Measurements from ENCODE around the gene CTSS.
"Not testable (repeated sequence)": the region's sequence is repeated elsewhere in the genome, so short reads cannot be mapped to it uniquely, and the experiment has no call there.

CTSS gene

GRCh38 chr1:150765296-150765976 lies at the start of gene CTSS:
CTSS (minus strand) TSS chr1:150765778; CDS start chr1:150764763, 1,015 bp downstream.
- peak; percentile 28 for DNase-seq

- peak; percentile 48 for DNase-seq
Observed at GRCh38 chr1:150813028-150813707, 47.6 kb upstream of the CTSS start.

GRCh38 chr1:150810958-150811659 lies 45.5 kb upstream of the CTSS start:
- no peak for DNase-seq

- peak; percentile 83 for DNase-seq
Observed at GRCh38 chr1:150809651-150810050, 44.1 kb upstream of the CTSS start.

DNA sequence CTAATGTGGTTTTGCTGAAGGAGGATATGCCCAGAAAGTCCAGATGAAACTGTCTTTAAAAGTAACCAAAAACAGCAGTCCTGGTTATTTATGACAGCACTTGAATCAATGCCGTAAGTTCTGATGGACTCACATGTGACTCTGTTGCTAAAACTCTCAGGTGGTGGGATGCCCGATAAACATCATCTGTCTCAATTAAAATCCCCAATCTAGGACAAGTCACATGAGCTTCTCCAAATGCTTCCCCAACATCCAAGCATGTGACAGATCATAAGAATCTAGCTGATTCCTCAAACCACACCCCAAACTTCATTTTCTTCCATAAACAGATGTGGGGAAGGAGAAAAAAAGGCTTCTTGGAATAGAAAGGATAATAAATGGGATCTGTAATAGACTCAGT lies 43.3 kb upstream of the CTSS start:
- DNase-seq, result peak; percentile 46

DNA sequence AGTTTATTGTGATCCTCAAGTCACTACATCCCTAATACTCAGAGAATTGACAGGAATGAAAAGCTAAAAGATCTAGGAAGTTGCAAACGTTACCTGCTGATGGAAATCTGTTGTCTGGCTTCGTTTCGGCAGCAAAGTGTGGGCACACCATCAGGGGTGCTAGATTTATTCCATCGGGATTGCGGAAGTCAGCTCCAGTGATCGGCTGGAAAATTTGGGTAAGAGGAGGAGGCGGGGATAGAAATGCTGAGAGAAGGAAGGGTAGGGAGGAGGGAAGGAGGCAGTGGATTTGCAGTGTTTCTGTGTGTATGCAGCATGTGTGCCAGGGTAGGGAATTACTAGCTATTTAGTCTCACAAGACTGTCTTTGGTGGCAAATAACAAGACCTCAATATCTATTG lies 42.5 kb upstream of the CTSS start, which contains the start of gene CTSK:
CTSK (minus strand) TSS at position 140 of the 400 bp plus-strand sequence. CDS start 1,455 bp downstream, outside the sequence.
- DNase-seq, result peak; percentile 42

DNA sequence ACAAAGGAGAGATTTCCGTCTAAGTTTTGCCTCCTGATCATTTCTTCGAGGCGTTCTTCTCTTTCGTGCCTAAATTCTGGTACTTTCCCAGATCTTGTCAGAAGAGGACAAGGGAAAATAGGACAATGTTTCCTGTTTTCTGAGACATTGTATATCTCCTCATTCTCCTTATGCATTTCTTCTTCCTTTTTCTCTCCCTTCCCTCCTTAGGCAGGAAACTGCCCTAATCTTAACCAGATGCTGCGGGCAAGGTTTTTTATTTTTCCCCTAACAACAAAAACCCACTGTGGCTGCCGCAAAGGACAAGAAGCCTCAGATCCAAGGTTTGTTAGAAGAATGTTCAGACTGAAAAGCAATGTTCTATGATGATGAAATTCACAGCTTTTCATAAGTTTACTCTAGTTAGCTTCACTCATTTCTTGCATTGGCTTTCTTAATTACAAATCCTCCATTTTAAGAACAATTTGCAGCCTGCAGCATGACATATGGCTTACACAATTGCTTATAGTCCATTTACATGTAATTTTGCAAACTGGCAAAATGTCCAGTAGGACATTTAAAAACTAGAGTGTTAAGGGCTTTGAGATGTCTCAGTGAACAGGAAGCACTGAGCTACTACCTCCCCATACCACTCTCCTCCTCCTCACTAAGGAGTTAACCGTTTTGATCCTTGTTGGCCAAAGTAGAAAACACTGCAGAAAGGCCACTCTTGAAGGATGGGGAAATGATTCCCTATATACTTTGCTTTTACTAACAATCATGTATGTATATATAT lies 41.9 kb upstream of the CTSS start:
- DNase-seq, result peak; percentile 60

DNA sequence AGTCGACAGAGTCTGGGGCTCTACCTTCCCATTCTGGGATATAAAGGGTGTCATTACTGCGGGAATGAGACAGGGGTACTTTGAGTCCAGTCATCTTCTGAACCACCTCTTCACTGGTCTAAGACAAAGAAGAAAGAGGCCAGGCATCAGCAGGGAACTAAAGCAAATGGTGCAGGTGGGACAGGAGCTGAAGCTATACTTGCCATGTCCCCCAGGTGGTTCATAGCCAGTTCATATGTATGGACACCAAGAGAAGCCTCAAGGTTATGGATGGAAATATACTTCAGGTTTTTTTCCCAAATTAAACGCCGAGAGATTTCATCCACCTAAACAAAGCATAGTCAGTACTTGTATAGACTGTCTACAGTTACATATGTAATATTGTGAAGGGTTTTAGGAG lies 40.3 kb upstream of the CTSS start:
- DNase-seq, result no peak

- DNase-seq, result no peak
Observed at GRCh38 chr1:150804671-150805070, 39.1 kb upstream of the CTSS start.

GRCh38 chr1:150799089-150799488 lies 33.5 kb upstream of the CTSS start:
- DNase-seq, result peak; percentile 12

- peak; percentile 70 for DNase-seq
Observed at GRCh38 chr1:150798525-150798924, 32.9 kb upstream of the CTSS start.

DNA sequence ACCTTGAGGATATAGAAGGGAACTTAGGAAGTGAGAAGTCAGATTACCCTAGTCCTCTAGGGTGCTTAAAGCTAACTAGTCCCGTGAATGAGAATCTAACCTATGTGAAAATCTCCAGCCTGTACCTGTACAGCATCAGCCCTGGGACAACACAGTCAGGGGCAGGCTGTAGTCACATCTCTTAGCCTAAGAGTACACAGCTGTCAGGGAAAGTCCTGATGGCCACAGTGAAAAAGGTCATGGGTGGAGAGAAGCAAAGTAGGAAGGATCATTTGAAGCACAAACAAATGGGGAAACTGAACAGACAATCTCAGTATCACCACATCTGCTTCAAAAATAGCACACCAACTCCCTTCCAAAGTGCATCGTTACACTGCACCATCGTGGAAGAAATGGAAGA lies 30.8 kb upstream of the CTSS start:
- no peak for DNase-seq

DNA sequence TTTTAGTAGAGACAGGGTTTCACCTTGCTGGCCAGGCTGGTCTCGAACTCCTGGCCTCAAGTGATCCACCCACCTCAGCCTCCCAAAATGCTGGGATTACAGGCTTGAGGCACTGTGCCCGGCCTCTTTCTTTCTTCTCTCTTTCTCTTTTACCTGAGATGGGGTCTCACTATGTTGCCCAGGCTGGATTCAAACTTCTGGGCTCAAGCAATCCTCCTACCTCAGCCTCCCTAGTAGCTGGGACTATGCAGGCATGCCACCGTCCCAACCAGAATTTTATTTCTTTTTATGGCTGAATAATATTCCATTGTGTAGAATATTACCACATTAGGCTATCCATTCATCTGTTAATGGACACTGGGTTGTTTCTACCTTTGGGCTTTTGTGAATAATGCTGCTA lies 28.2 kb upstream of the CTSS start:
- DNase-seq, result not testable (repeated sequence)

DNA sequence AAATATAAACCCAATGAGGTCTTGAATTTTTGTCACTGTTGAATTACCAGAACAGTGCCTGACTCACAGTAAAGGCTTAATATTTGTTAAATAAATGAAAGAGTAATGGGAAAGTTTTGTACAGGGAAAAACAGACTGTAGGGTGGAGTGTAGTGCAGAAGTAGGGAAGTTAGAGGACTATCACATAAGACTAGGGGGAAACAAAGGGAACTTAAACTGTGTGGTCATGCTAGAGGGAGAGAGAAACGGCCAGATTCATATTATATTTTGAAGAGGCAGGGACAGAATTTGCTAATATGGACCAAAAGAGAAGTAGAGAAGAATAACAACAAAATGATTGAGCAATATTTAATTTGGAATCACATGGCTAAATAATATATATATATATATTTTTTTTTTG lies 27.6 kb upstream of the CTSS start:
- no peak for DNase-seq

DNA sequence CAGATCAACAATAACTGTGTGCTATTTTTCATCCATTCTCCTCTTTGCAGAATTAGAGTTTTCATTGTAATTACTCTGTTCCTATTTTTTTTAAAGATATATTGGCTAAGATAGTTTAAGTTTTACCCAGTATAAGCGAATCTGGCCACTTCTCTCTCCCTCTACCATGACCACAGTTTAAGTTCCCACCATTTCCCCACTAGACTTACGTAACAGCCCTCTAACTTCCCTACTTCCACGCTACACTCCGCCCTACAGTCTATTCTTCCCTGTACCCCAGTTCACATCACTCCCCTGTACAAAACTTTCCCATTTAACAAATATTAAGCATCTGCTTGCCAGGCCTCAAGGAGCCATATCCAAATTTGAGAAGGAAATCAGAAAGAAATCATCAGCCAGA lies 26.0 kb upstream of the CTSS start:
- no peak for DNase-seq

DNA sequence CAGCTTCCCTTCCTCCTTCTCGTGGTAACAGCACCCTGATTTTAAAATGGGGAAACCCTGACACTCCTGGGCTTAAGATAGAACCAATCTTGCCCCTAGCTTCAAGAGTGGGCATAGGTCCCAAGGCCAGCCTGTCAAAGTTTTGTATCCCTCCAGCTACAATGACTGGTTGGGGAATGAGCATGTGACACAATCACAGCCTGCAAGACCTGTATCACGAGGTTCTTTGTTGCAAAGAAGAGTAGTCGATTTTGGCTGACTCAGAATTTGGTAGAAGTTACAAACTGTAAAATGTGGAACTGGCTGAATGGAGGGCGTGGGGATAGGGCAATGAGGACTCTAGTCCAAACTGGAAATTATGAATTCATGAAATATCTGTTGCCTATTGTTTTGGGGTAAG lies 23.8 kb upstream of the CTSS start:
- DNase-seq, result no peak

- DNase-seq, result no peak
Observed at GRCh38 chr1:150788946-150789345, 23.4 kb upstream of the CTSS start.

- DNase-seq, result no peak
Observed at GRCh38 chr1:150787455-150787854, 21.9 kb upstream of the CTSS start.

- DNase-seq, result no peak
Observed at GRCh38 chr1:150780510-150780909, 14.9 kb upstream of the CTSS start.

GRCh38 chr1:150778409-150778808 lies 12.8 kb upstream of the CTSS start:
- DNase-seq, result no peak

GRCh38 chr1:150777544-150777943 lies 12.0 kb upstream of the CTSS start:
- DNase-seq, result no peak

DNA sequence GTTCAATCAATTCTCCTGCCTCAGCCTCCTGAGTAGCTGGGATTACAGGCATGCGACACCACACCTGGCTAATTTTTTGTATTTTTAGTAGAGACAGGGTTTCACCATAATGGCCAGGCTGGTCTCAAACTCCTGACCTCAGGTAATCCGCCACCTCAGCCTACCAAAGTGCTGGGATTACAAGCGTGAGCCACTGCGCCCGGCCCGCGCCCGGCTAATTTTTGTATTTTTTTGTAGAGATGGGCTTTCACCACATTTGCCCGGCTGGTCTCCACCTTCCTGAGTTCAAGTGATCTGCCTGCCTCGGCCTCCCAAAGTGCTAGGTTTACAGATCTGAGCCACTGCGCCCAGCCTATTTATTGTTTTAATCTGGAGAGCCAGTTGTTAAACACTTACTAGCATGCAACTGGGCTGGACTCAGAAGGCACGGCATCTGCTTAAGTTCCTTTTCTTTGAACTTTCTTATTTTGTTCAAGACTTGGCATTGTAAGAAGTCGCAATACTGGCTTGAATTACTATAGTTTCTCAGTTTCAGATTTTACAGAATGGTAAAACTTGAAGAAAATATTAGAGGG lies 10.4 kb upstream of the CTSS start:
- not testable (repeated sequence) for DNase-seq

GRCh38 chr1:150775276-150775675 lies 9.7 kb upstream of the CTSS start:
- DNase-seq, result no peak

Data from fibroblast of skin of right quadriceps (primary cell).